HCT116 (cell line): ENCODE measurements around the gene COA7. TPM values are rescaled to one million over a fixed set of nuclear protein-coding genes. Genes with fewer than 3 reads are reported as not detected.

Experiments used
- ATAC-seq: fragments of 200-7000 bp; cut with Tn5 transposase; 2 replicates; pipeline ENCODE4 v1.9.1; 2020; ENCODE audit warnings: mild to moderate bottlenecking, moderate library complexity
- BruUV-seq: library from RNA; stranded (reverse); fragments of 400-500 nt; replicated peaks from 2 replicates; lab custom pipeline; 2021; lab: Mats Ljungman, UMichigan
- CTCF ChIA-PET: fragments of 300-600 bp; sonication (Branson Sonifier 250); formaldehyde crosslinking; loops from one replicate; lab custom pipeline; 2021; ENCODE audit warnings: antibody characterized with exemption; lab: Charles Lee
- POLR2A ChIA-PET: fragments of 300-600, 350-600 bp; sonication (Branson Sonifier 250); formaldehyde crosslinking; loops from one replicate; lab custom pipeline; 2021; ENCODE audit warnings: antibody characterized with exemption; lab: Charles Lee
- RAD21 ChIA-PET, 2 experiments: fragments of 300-600 bp; sonication (Branson Sonifier 250); formaldehyde crosslinking; loops; one replicate each; lab custom pipeline; 2023; ENCODE audit warnings: low total read pairs in 2 of 2; ENCODE audit not compliant: uncharacterized antibody in 2 of 2, unreplicated experiment in 2 of 2, low non-redundant PET in 1 of 2; lab: Charles Lee
- DNase-seq: peaks from one replicate; pipeline ENCODE4 v3.0.0-alpha.2; 2010; ENCODE audit warnings: low read depth, low spot score
- H2AFZ ChIP-seq: fragments of 200-600 bp; shearing (Covaris generic), sonication (generic); 2 replicates; pipeline ENCODE4 v1.6.1; 2017; ENCODE audit warnings: low read depth, mixed run types, mixed read lengths, antibody characterized with exemption, low read length; ENCODE audit not compliant: poor library complexity, severe bottlenecking
- H3K27ac ChIP-seq: 2 replicates; pipeline ENCODE4 v1.5.1; 2012; ENCODE audit warnings: low read depth, low read length
- H3K27me3 ChIP-seq: fragments of 200-600 bp; sonication (generic); 2 replicates; pipeline ENCODE4 v1.6.1; 2016; ENCODE audit warnings: mixed run types, low read length, mixed read lengths; ENCODE audit not compliant: insufficient read depth
- H3K36me3 ChIP-seq, 2 experiments: fragments of 200-500 bp in 1 of 2; fragments of 200-600 bp in 1 of 2; sonication (Bioruptor generic) in 1 of 2; sonication (generic) in 1 of 2; 2 replicates each; pipeline versions ENCODE4 v1.5.1 to v1.6.1; 2014 to 2016; ENCODE audit warnings: low read length in 2 of 2, inconsistent platforms in 1 of 2, mixed read lengths in 1 of 2, mixed run types in 1 of 2; ENCODE audit not compliant: insufficient read depth in 2 of 2, control insufficient read depth in 1 of 2
- H3K4me1 ChIP-seq, 2 experiments: fragments of 200-600 bp in 1 of 2; sonication (generic) in 1 of 2; 2 replicates each; pipeline versions ENCODE4 v1.5.1 to v1.6.1; 2012 to 2017; ENCODE audit warnings: low read length in 2 of 2, inconsistent platforms in 1 of 2, mild to moderate bottlenecking in 1 of 2, mixed read lengths in 1 of 2, mixed run types in 1 of 2, moderate library complexity in 1 of 2; ENCODE audit not compliant: insufficient read depth in 2 of 2, control insufficient read depth in 1 of 2
- H3K4me2 ChIP-seq: fragments of 200-600 bp; sonication (generic); 2 replicates; pipeline ENCODE4 v1.6.1; 2017; ENCODE audit warnings: mixed run types, low read length, mixed read lengths
- H3K4me3 ChIP-seq, 2 experiments: fragments of 200-600 bp in 1 of 2; sonication (generic) in 1 of 2; replicated peaks in 1 of 2; 2 replicates each; pipeline ENCODE4 v1.5.1; 2011 to 2016; ENCODE audit warnings: low read length in 2 of 2, control low read depth in 1 of 2, low read depth in 1 of 2, mild to moderate bottlenecking in 1 of 2, mixed read lengths in 1 of 2, mixed run types in 1 of 2
- H3K79me2 ChIP-seq: fragments of 200-600 bp; sonication (generic); 2 replicates; pipeline ENCODE4 v1.6.1; 2017; ENCODE audit warnings: mild to moderate bottlenecking, mixed run types, low read length, moderate library complexity, mixed read lengths; ENCODE audit not compliant: insufficient read depth
- H3K9ac ChIP-seq: fragments of 200-600 bp; sonication (generic); 2 replicates; pipeline ENCODE4 v1.6.1; 2016; ENCODE audit warnings: low read length, mixed read lengths
- H3K9me2 ChIP-seq: fragments of 200-600 bp; sonication (generic), shearing (Covaris generic); 2 replicates; pipeline ENCODE4 v1.6.1; 2017; ENCODE audit warnings: mixed run types, mild to moderate bottlenecking, moderate library complexity; ENCODE audit not compliant: insufficient read depth
- H3K9me3 ChIP-seq, 2 experiments: fragments of 200-500 bp in 1 of 2; fragments of 200-600 bp in 1 of 2; sonication (Bioruptor generic) in 1 of 2; sonication (generic) in 1 of 2; 2 replicates each; pipeline ENCODE4 v1.6.1; 2014 to 2017; ENCODE audit warnings: low read length in 2 of 2, mixed read lengths in 2 of 2, inconsistent platforms in 1 of 2, low read depth in 1 of 2, mild to moderate bottlenecking in 1 of 2, mixed run types in 1 of 2, moderate library complexity in 1 of 2; ENCODE audit not compliant: control insufficient read depth in 1 of 2, insufficient read depth in 1 of 2
- H4K20me1 ChIP-seq: fragments of 200-600 bp; sonication (generic), shearing (Covaris generic); 2 replicates; pipeline ENCODE4 v1.6.1; 2017; ENCODE audit warnings: mixed run types, mild to moderate bottlenecking, moderate library complexity; ENCODE audit not compliant: insufficient read depth
- ATF3 ChIP-seq: IDR thresholded peaks from 2 replicates; pipeline ENCODE4 v1.6.1; 2012
- CBX3 ChIP-seq: IDR thresholded peaks from 2 replicates; pipeline ENCODE4 v1.6.1; 2012; ENCODE audit warnings: low read depth
- CEBPB ChIP-seq: IDR thresholded peaks from 2 replicates; pipeline ENCODE4 v1.6.1; 2012; ENCODE audit warnings: low read depth
- CTCF ChIP-seq, 3 experiments: fragments of 200-600 bp in 1 of 3; sonication (generic) in 1 of 3; IDR thresholded peaks in 2 of 3; conservative IDR thresholded peaks in 1 of 3; 2 replicates each; pipeline ENCODE4 v1.5.1; 2012 to 2017; ENCODE audit warnings: low read depth in 2 of 3, low read length in 2 of 3, antibody characterized with exemption in 1 of 3, borderline replicate concordance in 1 of 3, control low read depth in 1 of 3, mild to moderate bottlenecking in 1 of 3, mixed read lengths in 1 of 3, mixed run types in 1 of 3, moderate library complexity in 1 of 3; ENCODE audit not compliant: insufficient read depth in 1 of 3
- EGR1 ChIP-seq: IDR thresholded peaks from 2 replicates; pipeline ENCODE4 v1.6.1; 2012; ENCODE audit warnings: low read depth
- ELF1 ChIP-seq: IDR thresholded peaks from 2 replicates; pipeline ENCODE4 v1.6.1; 2012; ENCODE audit warnings: low read depth, borderline replicate concordance
- EZH2phosphoT487 ChIP-seq: fragments of 200-600 bp; IDR thresholded peaks from 2 replicates; pipeline ENCODE4 v1.6.1; 2018; ENCODE audit warnings: antibody characterized with exemption, borderline replicate concordance
- FOSL1 ChIP-seq: IDR thresholded peaks from 2 replicates; pipeline ENCODE4 v1.6.1; 2012; ENCODE audit warnings: low read depth
- MAX ChIP-seq: IDR thresholded peaks from 2 replicates; pipeline ENCODE4 v1.6.1; 2012
- POLR2A ChIP-seq: IDR thresholded peaks from 2 replicates; pipeline ENCODE4 v1.7.0; 2011; ENCODE audit warnings: borderline replicate concordance; ENCODE audit not compliant: insufficient read depth, insufficient read length; ENCODE audit errors: extremely low read depth
- POLR2AphosphoS5 ChIP-seq: IDR thresholded peaks from 2 replicates; pipeline ENCODE4 v1.6.1; 2011; ENCODE audit warnings: mild to moderate bottlenecking, low read depth, low read length, moderate library complexity
- REST ChIP-seq: IDR thresholded peaks from 2 replicates; pipeline ENCODE4 v1.6.1; 2012; ENCODE audit warnings: low read depth
- SRF ChIP-seq: IDR thresholded peaks from 2 replicates; pipeline ENCODE4 v1.6.1; 2012; ENCODE audit warnings: low read depth
- TCF7L2 ChIP-seq: IDR thresholded peaks from 2 replicates; pipeline ENCODE4 v1.7.0; 2011; ENCODE audit warnings: borderline replicate concordance, inconsistent platforms; ENCODE audit not compliant: insufficient read depth, insufficient read length; ENCODE audit errors: extremely low read depth
- YY1 ChIP-seq: IDR thresholded peaks from 2 replicates; pipeline ENCODE4 v1.6.1; 2011; ENCODE audit warnings: low read length, low read depth, moderate library complexity, mild to moderate bottlenecking; ENCODE audit not compliant: insufficient replicate concordance; ENCODE audit errors: extremely low read depth
- ZBTB33 ChIP-seq: IDR thresholded peaks from 2 replicates; pipeline ENCODE4 v1.6.1; 2011; ENCODE audit warnings: mild to moderate bottlenecking, low read length, moderate library complexity; ENCODE audit not compliant: insufficient replicate concordance; ENCODE audit errors: extremely low read depth
- ZFX ChIP-seq: fragments of 450-650 bp; IDR thresholded peaks from 2 replicates; pipeline ENCODE4 v1.6.1; 2017
- ZNF274 ChIP-seq: fragments of 200-500 bp; sonication (Bioruptor generic); IDR thresholded peaks from 2 replicates; pipeline ENCODE4 v1.6.1; 2014; ENCODE audit warnings: mild to moderate bottlenecking, low read depth, low read length, inconsistent platforms
- intact Hi-C: fragments of 100-400 bp; cut with micrococcal nuclease; formaldehyde crosslinking; loops from 2 replicates; pipeline ENCODE4 v1.10.0; 2022
- total RNA-seq: library from RNA; stranded (reverse); gene quantifications from one replicate; pipeline ENCODE4 v1.2.1, GENCODE V29; 2021; ENCODE audit not compliant: unreplicated experiment

Gene COA7
- total RNA-seq, 1 experiment from 2014 or later = 43.6 TPM

GRCh38 chr1:52668711-52669110, 29.4 kb downstream of the COA7 start:
- ATAC-seq = no peak
- no peaks in the 10 kb centered on the region for H3K27me3 ChIP-seq

More at GRCh38 chr1:52668711-52669110, 29.4 kb downstream of the COA7 start:
- no peak overlapping the region for H3K9ac ChIP-seq
- no peak overlapping the region for H3K27ac ChIP-seq
- H3K4me1 ChIP-seq = peaks cover 0 to 4% of the 10 kb centered on the region in 2 experiments; a peak in 1 of 4 replicates
- no peak overlapping the region for H3K4me2 ChIP-seq
- H2AFZ ChIP-seq = no peak overlapping the region
- no peaks in the 10 kb centered on the region for H3K9me2 ChIP-seq
- H3K36me3 ChIP-seq = no peaks in the 10 kb centered on the region
- H3K4me3 ChIP-seq = no peak overlapping the region
- ChIA-PET CTCF (interaction anchor here (0.6 kb wide), 1 partner anchor 17 kb away, joined by 3 read pairs; no protein-coding TSS in a partner anchor), RAD21 (no interaction called here), POLR2A (no interaction called here)
- DNase-seq = no peak
- TF ChIP-seq ELF1 = no peak
- no peak for TF ChIP-seq POLR2A
- TF ChIP-seq ZNF274 = no peak
- TF ChIP-seq ZFX = no peak
- no peak for TF ChIP-seq POLR2AphosphoS5
- no peak for TF ChIP-seq SRF
- TF ChIP-seq CEBPB = no peak
- TF ChIP-seq ATF3 = no peak
- TF ChIP-seq EGR1 = no peak
- TF ChIP-seq ZBTB33 = no peak
- no peak for TF ChIP-seq CTCF (IDR thresholded peaks at IDR 0.05 in 2 of 3, conservative IDR thresholded peaks at IDR 0.05 in 1 of 3; ENCODE audit: borderline replicate concordance in 1 of 3, insufficient read depth in 1 of 3, low read depth in 2 of 3, low read length in 2 of 3)
- no peak for TF ChIP-seq EZH2phosphoT487
- no peak for TF ChIP-seq FOSL1
- no peak for TF ChIP-seq TCF7L2
- no peak for TF ChIP-seq REST
- no peak for TF ChIP-seq CBX3
- no peak for TF ChIP-seq YY1
- no peak for TF ChIP-seq MAX
- H3K79me2 ChIP-seq = no peaks in the 10 kb centered on the region
- H3K9me3 ChIP-seq = no peaks in the 10 kb centered on the region
- intact Hi-C loops = no loop called here
- no TSS peak for BruUV-seq
- H4K20me1 ChIP-seq = no peaks in the 10 kb centered on the region
